C4-2B (cell line): ENCODE measurements around the gene ABHD17C.

Experiments used
- H3K27ac ChIP-seq: fragments of 450-650 bp; 2 replicates; pipeline ENCODE4 v1.5.1; 2017
- CTCF ChIP-seq: fragments of 450-650 bp; conservative IDR thresholded peaks from 2 replicates; pipeline ENCODE4 v1.5.1; 2017; ENCODE audit warnings: mild to moderate bottlenecking
- ZFX ChIP-seq: fragments of 450-650 bp; IDR thresholded peaks from 2 replicates; pipeline ENCODE4 v1.6.1; 2017

Gene ABHD17C

GRCh38 chr15:80773122-80773551, 78.0 kb downstream of the ABHD17C start:
- TF ChIP-seq CTCF (no peak), ZFX (no peak)
- H3K27ac ChIP-seq: no peak overlapping the region

- TF ChIP-seq CTCF (no peak), ZFX (no peak)
- H3K27ac ChIP-seq: no peak overlapping the region
Measured at GRCh38 chr15:80773792-80774352, 78.8 kb downstream of the ABHD17C start.

- no peak overlapping the region for H3K27ac ChIP-seq
Measured at GRCh38 chr15:80774486-80774885, 79.4 kb downstream of the ABHD17C start.

GRCh38 chr15:80775338-80775737, 80.2 kb downstream of the ABHD17C start:
- H3K27ac ChIP-seq: no peak overlapping the region
- TF ChIP-seq ZFX: no peak
- TF ChIP-seq CTCF: no peak

More at GRCh38 chr15:80774486-80774885, 79.4 kb downstream of the ABHD17C start:
- TF ChIP-seq ZFX: no peak
- no peak for TF ChIP-seq CTCF

GRCh38 chr15:80776420-80777045, 81.4 kb downstream of the ABHD17C start:
- no peak overlapping the region for H3K27ac ChIP-seq
- no peak for TF ChIP-seq ZFX
- peak; percentile 94 for TF ChIP-seq CTCF

- no peak overlapping the region for H3K27ac ChIP-seq
Measured at GRCh38 chr15:80777137-80777536, 82.0 kb downstream of the ABHD17C start.

More at GRCh38 chr15:80777137-80777536, 82.0 kb downstream of the ABHD17C start:
- TF ChIP-seq ZFX (no peak), CTCF (no peak)
